ENCODE measurements around the gene HAND1.

Gene HAND1

DNA sequence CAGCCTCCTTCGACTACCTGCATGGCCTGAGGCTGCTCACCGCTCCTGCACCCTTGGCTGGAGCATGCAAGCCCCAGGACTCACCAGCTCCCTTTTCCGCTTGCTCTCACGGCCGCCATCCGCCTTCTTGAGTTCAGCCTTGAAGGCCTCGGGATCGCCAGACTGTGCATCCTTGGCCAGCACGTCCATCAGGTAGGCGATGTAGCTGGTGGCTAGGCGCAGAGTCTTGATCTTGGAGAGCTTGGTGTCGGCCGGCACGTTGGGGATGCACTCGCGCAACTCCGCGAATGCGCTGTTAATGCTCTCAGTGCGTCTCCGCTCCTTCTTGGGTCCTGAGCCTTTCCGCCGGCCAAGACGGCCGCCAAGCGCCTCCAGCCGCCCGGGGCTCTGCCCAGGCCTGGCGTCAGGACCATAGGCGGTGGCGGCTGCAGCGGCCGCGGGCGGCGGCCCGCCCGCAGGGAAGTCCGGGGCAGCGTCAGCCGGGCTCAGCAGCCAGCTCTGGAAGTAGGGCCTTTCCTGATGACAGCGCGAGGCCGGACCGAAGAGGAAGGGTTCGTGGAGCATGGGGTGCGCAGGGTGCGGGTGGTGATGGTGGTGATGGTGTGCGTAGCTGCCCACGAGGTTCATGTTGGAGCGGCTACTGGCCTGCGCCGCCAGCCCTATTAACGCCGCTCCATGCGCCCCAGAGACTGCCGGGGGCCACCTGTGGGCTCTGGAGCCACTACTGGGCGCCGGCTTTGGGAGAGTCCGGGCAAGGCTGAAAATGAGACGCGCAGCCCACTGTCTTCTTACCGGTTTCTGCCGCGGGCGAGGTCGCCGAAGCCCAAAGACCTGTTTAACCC is 424 bp downstream of the HAND1 start:
- DNase-seq = no peak

DNA sequence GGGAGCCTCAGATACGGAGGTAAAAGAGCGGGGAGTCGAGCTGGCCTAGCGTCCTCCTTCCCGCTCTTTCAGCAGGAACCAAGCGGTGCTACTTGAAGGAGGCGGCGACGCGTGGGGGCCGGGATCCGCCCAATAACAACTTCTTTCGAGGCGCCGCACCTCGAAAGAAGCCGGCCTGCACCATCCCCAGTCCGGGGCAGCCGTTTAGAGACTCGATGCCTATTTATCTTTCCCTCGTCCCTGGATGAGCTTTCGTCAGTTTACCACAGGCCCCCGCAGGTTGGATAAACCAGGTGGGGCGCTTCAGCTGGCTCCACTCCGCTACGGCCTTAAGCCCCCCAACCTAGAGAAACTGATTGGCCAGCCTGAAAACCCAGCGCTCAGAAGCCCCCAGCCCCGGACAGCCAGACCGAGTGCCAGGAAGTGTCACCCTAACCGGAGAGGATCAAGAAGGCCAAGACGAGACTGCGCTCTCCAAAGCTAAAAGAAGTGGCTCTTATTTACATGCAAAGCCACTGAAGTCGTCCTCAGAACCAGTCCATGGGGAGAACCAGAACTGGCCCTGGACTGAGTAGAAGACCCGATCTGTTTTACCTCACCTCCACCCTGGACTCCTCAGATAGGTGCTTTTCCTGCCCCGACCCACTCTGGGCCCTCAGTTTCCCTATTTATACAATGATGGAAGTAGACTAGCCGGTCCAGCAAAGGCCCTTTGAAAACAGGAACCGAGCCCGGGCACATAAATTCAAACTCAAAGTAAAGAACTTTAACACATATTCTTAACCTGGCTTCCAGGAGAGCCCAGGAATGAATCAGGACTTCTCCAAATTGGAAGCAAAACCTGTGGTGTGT is 1.4 kb downstream of the HAND1 start:
- no peak for DNase-seq

DNA sequence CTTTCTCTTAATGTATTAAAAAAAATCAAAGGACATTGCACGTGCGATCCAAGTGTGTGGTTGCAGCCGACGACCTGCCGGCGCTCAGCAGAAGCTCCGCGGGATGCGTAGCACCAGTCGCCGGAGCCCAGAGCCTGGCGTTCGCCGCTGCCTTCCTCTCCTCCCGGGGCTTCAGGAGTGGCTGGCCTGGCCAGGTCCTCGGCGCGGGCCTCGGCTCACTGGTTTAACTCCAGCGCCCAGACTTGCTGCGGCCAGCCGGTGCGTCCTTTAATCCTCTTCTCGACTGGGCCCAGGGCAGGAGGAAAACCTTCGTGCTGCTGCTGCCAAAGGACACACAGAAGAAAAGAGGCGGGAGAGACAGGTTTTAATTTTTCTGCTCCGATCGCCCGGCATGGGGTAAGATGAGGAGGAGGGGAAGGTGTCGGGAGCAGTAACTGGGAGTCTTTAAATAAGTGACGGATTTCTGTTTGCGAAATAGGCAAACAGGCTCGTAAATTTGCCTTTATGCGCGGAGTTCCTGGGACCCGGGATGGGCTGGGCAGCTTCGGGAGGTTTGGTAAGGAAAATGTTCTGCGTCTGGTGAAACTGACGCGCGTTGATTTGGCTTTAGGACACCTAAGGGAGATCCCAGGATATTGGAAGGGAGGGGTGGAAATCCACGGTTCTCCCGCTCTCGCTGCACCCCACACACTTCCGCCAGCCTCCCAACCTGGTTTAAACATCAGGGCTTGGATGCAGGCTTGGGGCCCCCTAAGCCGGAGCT is 2.3 kb downstream of the HAND1 start:
- no peak for DNase-seq

DNA sequence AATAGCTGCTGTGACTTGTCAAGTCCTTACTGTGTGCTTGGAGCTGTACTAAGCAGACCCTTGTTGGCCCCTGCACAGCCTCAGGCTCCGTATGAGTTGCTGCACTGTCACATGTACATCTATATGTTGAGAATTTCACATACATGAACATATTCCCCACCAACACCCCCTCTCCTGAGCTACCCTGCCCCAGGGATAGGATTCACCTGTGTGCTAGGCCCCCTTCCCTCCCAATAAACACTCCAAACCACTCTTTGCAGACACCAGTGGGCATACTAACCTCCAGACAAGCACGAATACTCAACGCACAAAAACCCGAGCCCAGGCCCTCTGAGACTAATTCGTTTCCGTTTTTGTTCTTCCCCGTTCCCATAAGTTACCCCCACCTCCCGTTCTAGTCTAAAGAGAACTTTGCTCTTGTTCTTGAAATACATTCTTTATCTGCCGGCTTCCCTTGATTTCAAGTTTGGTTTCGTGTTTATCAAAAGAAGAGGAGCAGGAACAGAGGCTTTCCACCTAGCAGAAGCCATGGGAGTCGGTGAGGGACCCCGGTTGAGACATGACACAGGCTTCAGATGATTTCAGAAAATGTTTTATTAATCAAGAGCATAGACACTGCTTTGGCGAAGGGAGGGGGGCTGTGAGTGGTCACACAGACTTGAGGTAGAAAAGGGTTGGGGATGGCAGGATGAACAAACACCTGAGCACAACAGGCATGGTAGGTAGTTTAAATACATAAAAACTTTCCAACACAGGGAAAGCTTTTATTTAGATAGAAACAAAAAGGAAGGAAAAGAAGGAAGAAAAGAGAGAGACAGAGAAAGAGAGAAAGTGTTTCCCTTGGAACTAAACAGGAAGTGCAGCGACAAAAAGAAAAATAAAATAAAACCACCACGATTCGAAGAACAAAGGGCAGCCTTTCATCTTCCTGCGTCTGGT is 3.4 kb downstream of the HAND1 start:
- DNase-seq = no peak

DNA sequence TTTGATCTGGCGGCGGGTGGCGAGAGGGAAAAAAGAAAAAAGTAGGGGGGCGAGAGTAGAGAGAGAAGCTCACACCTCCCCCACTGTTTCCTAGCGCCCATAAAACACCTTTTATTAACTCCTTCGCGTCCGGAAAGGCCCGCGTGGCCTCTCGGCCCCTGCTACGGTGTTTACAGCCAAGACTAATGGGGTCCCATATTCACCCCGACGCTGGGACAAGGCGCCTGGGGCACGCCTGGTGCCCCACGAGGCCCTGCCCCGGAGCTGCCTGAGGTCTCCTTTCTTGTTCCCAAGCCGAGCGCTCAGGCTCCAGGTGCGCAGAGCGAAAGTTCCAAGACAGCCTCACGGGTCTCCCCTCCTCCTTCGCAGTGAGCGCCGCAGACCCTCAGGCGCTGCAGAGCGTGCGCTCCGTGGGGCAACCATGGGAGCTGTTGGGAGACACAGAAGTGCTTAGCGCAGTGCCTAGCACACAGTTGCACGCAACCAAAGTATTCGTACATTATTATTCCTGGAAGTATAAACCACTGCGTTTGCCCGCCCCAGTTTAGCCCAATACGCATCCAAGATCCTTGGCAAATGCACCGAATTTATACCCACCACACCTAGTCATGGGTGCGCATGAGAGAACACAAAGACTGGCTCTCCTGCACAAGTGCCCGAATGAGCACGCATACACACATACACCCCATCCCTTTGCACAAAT is 4.3 kb downstream of the HAND1 start:
- no peak for DNase-seq

DNA sequence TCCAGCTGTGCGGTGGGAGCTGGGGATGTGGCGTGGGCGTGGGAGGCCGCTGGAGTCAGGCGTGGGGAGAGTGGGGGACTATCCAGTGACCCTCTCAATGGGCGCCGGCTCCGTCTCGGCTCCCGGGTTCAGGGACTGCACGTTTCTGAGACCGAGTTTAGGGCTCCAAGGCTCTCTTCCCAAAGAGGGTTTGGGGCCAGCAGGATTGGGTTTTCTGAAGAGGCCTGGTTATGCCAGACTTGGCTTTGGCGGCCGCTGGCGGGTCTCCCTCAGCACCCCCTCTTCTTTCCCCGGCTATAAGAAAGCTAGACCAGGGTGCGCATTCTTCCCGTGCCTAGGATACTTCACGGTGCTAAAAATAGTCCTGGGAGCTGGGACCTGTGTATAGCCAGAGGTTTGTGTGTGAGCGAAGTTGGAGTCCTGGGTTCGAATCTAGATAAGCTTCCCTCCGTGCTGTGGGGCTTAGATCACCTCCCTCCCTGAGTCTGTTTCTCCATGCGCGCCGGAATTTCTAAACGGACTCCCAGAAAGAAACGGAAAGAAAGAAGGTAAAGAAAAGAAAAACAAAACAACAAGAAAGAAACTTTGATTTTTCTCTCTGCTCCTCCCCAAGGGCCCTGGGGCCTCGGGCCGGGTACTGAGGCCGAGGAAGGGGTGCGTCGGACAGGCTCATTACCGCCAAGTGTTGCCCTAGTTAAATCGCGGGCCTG is 5.0 kb downstream of the HAND1 start:
- DNase-seq = no peak

DNA sequence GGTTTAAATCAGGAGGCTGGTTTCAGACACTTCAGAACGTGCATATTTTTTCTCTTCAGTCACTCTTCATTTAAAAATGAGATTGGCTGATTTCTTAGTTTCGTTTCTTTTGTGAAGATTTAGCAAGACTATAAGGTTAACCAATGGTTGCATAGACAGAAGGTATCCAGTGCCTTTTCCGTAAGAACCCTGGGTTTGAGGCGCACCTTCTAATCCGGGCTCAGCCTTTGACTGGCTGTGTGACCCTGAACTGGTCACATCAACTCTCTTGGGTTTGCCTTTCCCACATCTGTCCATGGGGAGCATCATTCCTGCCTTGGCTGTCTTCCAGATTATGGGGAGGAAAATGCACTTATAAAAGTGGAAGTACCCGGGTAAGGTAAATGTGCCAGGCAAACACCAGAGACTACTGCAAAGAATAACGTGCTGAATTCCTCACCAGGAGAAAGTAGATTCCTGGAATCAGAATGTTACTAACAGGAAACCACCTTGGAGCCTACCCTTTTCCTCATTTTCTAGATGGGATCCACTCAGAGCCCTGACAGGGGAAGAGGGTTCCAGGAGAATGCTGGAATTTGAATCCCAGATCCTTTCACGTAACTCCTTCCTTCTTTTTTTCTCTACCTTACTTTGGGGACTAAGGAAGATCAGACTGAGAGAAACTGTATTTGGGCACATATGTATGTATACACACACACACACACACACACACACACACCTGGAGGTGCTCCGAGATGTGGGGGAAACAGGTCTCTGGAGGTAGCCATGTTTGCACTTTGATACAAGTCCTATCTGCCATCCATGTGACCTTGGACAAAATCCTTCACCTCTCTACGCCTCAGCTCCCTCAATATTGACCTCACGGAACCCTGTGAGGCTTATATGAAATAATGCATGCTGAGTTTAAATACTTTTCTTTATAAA is 6.8 kb downstream of the HAND1 start:
- DNase-seq = no peak

DNA sequence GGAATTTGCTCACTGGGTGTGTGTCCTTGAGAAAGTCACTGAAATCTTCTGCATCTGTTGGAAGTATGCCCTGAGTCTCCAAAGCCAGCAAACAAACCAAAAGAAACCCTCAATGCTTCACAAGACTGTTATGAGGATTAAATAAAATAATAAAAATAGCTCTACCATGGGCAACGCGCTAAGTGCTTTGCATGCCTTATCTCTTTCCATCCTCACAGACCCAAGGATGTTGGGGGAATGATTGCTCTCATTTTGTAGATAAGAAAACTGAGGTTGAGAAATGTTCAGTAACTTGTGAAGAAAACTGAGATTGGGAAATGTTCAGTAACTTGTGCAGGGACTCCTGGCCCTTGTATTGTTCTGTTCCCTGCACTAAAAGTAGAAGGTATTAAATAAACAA is 7.9 kb downstream of the HAND1 start:
- DNase-seq = no peak

DNA sequence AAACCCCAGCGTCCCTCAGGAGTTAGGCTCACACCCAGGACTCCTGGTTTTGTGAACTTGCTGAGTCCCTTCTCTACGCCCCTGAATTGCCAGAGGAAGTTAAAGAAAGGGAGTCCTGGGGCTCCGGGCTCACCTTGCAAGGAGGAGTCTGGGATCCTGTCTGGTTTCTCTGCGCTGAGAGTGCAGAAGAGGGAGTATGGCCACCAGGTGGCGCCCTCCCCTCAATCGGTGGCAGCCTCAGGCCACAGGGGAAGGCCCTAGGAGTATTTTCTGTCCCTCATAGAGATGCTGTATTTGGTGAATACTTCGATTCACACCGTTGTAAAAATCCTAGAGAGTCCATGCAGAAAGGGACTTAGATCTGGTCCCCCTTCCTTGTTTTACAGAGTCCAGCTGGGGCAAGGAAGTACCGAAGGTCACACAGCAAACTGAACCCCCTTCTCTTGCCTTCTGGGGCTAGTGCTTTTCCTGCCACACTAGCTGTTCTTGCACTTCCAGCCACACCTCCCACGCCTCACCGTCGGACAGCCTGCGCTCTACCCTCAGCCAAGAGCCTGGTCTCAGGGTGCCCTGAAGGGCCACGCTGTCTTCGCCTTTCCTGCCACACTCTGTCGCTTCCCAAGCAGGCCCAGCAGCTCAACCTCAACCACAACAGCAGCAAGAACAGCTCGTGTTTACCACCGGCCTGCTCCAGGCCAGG is 10.2 kb downstream of the HAND1 start:
- DNase-seq = peak; percentile 39

DNA sequence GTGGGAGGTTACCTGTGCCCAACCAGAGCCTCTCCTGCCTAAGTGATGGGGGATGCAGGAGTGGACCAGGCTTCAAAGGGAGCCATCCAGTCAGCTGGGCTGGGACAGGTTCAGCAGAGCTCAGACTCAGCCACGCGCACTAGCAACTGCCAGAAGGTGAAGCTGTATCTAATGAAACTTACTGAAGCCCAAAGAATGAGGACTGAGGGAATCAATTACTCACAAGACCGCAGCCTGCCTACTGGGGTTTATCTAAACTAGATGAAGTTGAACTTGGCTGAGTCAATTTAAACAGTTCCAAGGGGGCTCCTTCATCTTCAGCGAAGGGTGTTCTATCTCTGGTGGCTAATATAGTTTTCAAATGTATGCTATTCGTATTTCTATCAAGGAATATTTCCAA is 11.4 kb downstream of the HAND1 start:
- no peak for DNase-seq

DNA sequence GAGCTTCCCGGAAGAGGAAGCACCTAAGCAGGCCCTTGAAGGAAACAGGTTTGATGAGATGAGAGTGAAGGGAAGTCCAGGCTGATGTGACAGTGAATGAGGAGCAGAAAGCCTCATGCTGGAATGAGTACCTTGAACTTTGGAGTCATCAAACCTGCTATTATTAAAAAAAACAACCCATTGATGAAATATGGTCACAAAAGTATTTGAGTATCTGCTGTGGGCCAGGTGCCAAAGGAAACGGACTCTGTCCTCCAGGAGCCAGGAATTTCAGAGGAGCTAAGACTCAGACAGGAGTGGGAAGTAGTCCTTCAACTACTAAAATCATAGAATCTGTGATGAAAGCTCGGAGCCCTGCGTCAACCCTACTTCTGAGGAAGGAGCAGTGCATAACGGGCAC is 11.9 kb downstream of the HAND1 start:
- DNase-seq = no peak

DNA sequence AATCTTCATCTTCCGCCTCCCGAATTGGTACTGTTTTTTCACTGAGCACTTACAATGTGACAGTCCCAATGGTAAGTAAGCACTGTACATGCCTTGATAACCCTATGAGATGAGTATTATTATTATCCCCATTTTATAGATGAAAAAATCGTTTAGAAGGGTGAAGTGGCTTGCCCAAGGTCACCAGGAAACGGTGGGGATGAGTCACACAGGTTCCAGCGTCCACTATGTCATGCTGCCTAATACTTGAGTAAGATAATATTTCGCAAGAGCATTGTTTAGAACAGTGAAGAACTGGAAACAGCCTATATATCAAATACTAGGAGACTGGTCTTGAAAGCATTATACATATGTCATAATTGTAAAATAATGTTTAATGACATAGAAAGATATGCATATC is 12.9 kb downstream of the HAND1 start:
- no peak for DNase-seq

DNA sequence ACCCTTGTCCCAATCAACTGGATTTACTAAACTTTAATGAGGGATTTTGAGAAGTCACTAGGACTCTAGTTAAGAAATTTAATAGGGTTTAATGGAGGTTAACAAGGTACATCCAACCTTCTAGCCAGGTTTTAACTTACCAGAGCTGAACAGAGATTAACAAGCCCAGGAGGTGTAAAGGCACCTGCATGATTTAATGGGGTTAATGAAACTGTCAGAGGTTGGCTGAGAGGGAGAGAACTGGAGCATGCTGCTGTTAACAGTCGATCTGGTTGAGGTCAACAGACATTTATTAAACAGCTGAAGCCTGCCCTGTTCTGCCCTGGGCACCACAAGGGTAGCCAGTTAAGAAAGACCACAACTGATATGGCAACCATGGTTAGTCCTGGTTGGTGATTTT is 13.6 kb downstream of the HAND1 start:
- DNase-seq = no peak

DNA sequence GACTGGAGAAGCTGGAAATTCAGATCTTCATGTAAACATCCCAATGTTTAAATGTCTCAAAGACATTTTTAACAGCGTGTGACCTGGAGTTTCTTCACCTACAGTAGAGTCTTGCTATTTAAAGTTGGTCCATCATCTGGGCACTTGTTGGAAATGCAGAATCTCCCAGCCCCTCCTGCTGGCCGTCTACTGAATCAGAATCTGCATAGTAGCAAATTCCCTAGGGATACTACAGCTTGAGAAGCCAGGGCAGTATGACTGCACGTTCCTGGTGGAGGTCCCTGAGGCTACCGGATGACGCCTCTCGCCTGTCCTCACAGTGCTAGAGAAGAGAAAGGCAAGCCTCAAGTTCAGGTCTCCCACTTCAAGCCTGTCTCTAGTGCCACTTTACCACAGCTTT is 16.5 kb downstream of the HAND1 start:
- no peak for DNase-seq

DNA sequence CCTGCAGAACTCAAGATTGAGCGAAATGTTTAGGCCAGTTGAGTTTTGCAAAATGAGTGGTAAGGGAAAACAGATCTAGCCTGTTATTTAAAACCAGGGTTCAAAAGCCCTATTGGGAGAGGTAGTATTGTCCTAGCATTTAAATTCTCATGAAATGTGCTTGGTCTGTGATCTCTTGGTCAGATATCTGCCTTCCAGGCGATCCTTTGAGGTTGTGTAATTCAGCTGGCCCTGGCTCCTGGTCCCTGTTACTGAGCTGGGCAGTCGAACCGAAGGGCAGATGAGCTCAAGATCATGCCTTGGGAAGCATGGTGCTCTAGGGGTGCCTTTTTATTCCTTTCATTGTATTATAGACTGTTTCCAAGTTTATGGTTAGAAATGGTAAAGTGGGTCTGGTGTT is 17.9 kb downstream of the HAND1 start:
- no peak for DNase-seq

DNA sequence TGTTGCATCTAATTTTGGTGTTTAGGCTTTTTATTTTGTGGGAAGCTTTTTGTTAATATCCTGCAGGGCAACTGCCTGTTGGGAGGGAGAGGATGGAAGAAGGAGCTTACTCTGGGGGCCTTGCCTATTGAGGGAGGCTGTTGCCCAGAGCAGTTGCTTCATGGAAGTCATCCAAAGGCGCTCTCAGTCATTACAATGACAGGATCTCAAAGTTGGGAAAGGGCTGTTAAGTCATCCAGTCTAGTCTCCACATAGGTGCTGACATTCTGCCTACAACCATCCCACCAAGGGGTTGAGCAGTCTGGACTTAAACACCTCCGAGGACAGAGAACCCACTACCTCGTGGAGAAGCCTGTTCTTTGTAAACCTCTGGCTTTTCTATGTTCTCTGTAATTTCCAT is 19.0 kb downstream of the HAND1 start:
- no peak for DNase-seq

DNA sequence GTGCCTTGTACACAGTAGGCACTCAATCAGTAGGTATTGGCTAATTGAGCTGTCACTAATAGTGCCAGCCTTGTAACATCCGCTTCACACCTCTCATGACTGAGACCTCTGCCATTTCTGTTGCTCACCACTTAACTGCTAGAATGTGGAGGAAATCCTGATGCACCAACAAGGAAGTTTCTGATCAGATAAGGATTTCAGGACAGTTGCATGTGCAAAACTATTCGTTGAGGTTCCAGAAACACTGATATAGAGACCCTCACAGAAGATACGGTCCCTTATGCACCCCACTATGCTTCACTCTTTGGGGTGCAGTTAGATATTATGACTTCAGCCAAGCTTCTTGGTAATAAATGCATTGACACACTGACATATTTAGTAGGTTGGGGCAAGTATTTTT is 21.5 kb downstream of the HAND1 start:
- no peak for DNase-seq

DNA sequence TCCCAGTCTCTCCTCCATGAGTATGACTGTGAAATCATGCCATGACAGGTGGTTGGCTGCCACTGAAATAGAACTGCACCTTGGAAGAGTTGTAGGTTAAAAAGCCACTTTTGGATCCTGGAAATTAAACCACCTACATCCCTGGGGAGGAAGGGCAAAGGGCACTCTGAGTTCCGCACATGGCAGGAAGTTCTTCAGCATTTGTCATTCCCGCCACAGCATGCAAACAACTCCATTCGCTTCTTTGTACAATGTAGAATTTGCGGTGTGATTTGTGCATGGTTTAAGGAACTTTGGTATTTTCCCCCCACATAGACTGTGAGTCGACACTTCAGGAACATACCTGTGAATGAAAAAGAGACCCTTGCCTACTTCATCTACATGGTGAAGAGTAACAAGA is 22.4 kb downstream of the HAND1 start:
- no peak for DNase-seq

DNA sequence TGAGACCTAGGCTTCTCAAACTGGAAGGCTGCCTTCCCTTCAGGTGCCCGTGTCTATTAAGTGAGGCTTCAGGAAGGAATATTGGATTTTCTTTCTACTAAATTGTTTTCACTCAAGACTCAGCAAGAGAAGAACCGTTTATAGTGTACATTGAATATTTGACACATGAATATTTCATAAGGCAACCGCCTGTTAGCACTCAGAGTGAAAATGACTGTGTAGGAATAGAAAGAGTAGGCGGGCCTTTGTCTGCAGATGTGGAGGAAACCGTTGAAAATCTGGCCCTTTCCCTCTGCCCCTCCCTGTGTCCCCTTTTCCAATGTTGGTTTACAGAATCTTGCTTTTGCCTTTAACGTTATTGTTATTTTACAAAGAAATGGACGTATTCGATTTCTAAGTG is 26.1 kb downstream of the HAND1 start:
- DNase-seq = no peak
